HEK293 (cell line): ENCODE results near the gene CHD2.
"Not testable (repeated sequence)": the region's sequence is repeated elsewhere in the genome, so short reads cannot be mapped to it uniquely, and the experiment has no call there.

ENCODE experiments used
- CTCF ChIA-PET: fragments of 350-600 bp; formaldehyde crosslinking; extraction: SDS; loops from one replicate; lab custom pipeline; 2021; ENCODE audit warnings: antibody characterized with exemption; lab: Yijun Ruan, JAX
- POLR2A ChIA-PET: fragments of 300-600 bp; formaldehyde crosslinking; extraction: SDS; loops from one replicate; lab custom pipeline; 2020; ENCODE audit warnings: antibody characterized with exemption, inconsistent platforms; lab: Yijun Ruan, JAX
- H3K27ac ChIP-seq: fragments of 200-500 bp; sonication (Bioruptor generic); 2 replicates; pipeline ENCODE4 v1.5.1; 2014; ENCODE audit warnings: low read depth, low read length, control low read depth, inconsistent platforms; ENCODE audit errors: extremely low read depth
- H3K36me3 ChIP-seq, 2 experiments: fragments of 200-500 bp in 1 of 2; sonication (Bioruptor generic) in 1 of 2; 1 replicate in 1 of 2; 2 replicates in 1 of 2; pipeline ENCODE4 v1.5.1; 2014 to 2017; ENCODE audit warnings: inconsistent platforms in 2 of 2, low read length in 2 of 2; ENCODE audit not compliant: control insufficient read depth in 2 of 2, insufficient read depth in 1 of 2
- H3K4me1 ChIP-seq: fragments of 200-500 bp; sonication (Bioruptor generic); 2 replicates; pipeline ENCODE4 v1.5.1; 2014; ENCODE audit warnings: mild to moderate bottlenecking, low read length, inconsistent platforms; ENCODE audit not compliant: control insufficient read depth, insufficient read depth
- H3K4me3 ChIP-seq: 2 replicates; pipeline ENCODE4 v1.5.1; 2011; ENCODE audit warnings: low read depth, mild to moderate bottlenecking, control low read depth, low read length, moderate library complexity
- H3K9me3 ChIP-seq: fragments of 200-500 bp; sonication (Bioruptor generic); 2 replicates; pipeline ENCODE4 v1.5.1; 2014; ENCODE audit warnings: low read depth, low read length, inconsistent platforms; ENCODE audit not compliant: control insufficient read depth, insufficient read depth
- BCL11B ChIP-seq: fragments of 450-650 bp; formaldehyde crosslinking; IDR thresholded peaks from 2 replicates; pipeline ENCODE4 v1.5.1; 2016; ENCODE audit warnings: low read depth, missing biosample characterization, missing genetic modification characterization
- KLF17 ChIP-seq: fragments of 450-650 bp; formaldehyde crosslinking; IDR thresholded peaks from 2 replicates; pipeline ENCODE4 v1.5.1; 2016; ENCODE audit warnings: missing biosample characterization, missing genetic modification characterization
- MZF1 ChIP-seq: fragments of 450-650 bp; formaldehyde crosslinking; IDR thresholded peaks from 2 replicates; pipeline ENCODE4 v1.5.1; 2017; ENCODE audit warnings: missing biosample characterization, missing genetic modification characterization, borderline replicate concordance
- PBX3 ChIP-seq: sonication (generic); formaldehyde crosslinking; IDR thresholded peaks from 2 replicates; pipeline ENCODE4 v1.8.1; 2022; ENCODE audit warnings: mild to moderate bottlenecking, moderate library complexity, missing genetic modification reagents
- RBAK ChIP-seq: fragments of 450-650 bp; formaldehyde crosslinking; IDR thresholded peaks from 2 replicates; pipeline ENCODE4 v1.5.1; 2016; ENCODE audit warnings: missing biosample characterization, missing genetic modification characterization
- ZNF112 ChIP-seq: fragments of 450-650 bp; formaldehyde crosslinking; IDR thresholded peaks from 2 replicates; pipeline ENCODE4 v1.5.0; 2017; ENCODE audit warnings: missing biosample characterization, missing genetic modification characterization
- ZNF223 ChIP-seq: fragments of 450-650 bp; formaldehyde crosslinking; IDR thresholded peaks from 2 replicates; pipeline ENCODE4 v1.5.1; 2016; ENCODE audit warnings: missing biosample characterization, missing genetic modification characterization
- ZNF23 ChIP-seq: fragments of 450-650 bp; formaldehyde crosslinking; IDR thresholded peaks from 2 replicates; pipeline ENCODE4 v1.5.1; 2016; ENCODE audit warnings: missing biosample characterization, missing genetic modification characterization, borderline replicate concordance
- ZNF24 ChIP-seq: fragments of 450-650 bp; formaldehyde crosslinking; IDR thresholded peaks from 2 replicates; pipeline ENCODE4 v1.5.1; 2016; ENCODE audit warnings: missing biosample characterization, missing genetic modification characterization
- ZNF280D ChIP-seq: fragments of 450-650 bp; formaldehyde crosslinking; IDR thresholded peaks from 2 replicates; pipeline ENCODE4 v1.5.1; 2016; ENCODE audit warnings: missing biosample characterization, missing genetic modification characterization
- ZNF341 ChIP-seq: fragments of 450-650 bp; formaldehyde crosslinking; IDR thresholded peaks from 2 replicates; pipeline ENCODE4; 2016; ENCODE audit warnings: low read depth, missing biosample characterization, missing genetic modification characterization
- ZNF391 ChIP-seq: fragments of 450-650 bp; formaldehyde crosslinking; IDR thresholded peaks from 2 replicates; pipeline ENCODE4 v1.5.1; 2016; ENCODE audit warnings: low read depth, missing biosample characterization, missing genetic modification characterization, borderline replicate concordance
- ZNF433 ChIP-seq: fragments of 450-650 bp; formaldehyde crosslinking; IDR thresholded peaks from 2 replicates; pipeline ENCODE4 v1.5.1; 2016; ENCODE audit warnings: missing biosample characterization, missing genetic modification characterization, low read depth
- ZNF521 ChIP-seq: fragments of 450-650 bp; formaldehyde crosslinking; IDR thresholded peaks from 2 replicates; pipeline ENCODE4 v1.5.1; 2017; ENCODE audit warnings: missing biosample characterization, mild to moderate bottlenecking, missing genetic modification characterization
- ZNF560 ChIP-seq: fragments of 450-650 bp; formaldehyde crosslinking; IDR thresholded peaks from 2 replicates; pipeline ENCODE4 v1.5.1; 2017; ENCODE audit warnings: missing biosample characterization, missing genetic modification characterization, borderline replicate concordance
- ZNF585B ChIP-seq: fragments of 450-650 bp; formaldehyde crosslinking; IDR thresholded peaks from 2 replicates; pipeline ENCODE4 v1.5.1; 2016; ENCODE audit warnings: missing biosample characterization, missing genetic modification characterization
- ZNF624 ChIP-seq: fragments of 450-650 bp; formaldehyde crosslinking; IDR thresholded peaks from 2 replicates; pipeline ENCODE4 v1.5.1; 2017; ENCODE audit warnings: missing biosample characterization, missing genetic modification characterization
- ZNF654 ChIP-seq: fragments of 450-650 bp; formaldehyde crosslinking; IDR thresholded peaks from 2 replicates; pipeline ENCODE4 v1.5.1; 2016; ENCODE audit warnings: low read depth, missing biosample characterization, missing genetic modification characterization
- ZNF664 ChIP-seq: fragments of 450-650 bp; formaldehyde crosslinking; IDR thresholded peaks from 2 replicates; pipeline ENCODE4 v1.5.1; 2016; ENCODE audit warnings: missing biosample characterization, missing genetic modification characterization

CHD2 gene

GRCh38 chr15:93060336-93061248 lies 160.5 kb downstream of the CHD2 start:
- Histone ChIP-seq H3K27ac (no peak overlapping the region), H3K9me3 (no peaks in the 10 kb centered on the region), H3K4me3 (no peak overlapping the region), H3K4me1 (peaks cover 9% of the 10 kb centered on the region), H3K36me3 (peaks cover 6 to 15% of the 10 kb centered on the region in 2 experiments; a peak in 2 of 3 replicates)
- no peak for TF ChIP-seq ZNF23 (tag by site-specific recombination)
- TF ChIP-seq ZNF223 (tag by site-specific recombination): no peak
- no peak for TF ChIP-seq ZNF391
- TF ChIP-seq KLF17: no peak
- no peak for TF ChIP-seq ZNF585B (tag by site-specific recombination)
- POLR2A ChIA-PET: interaction anchor here (0.8 kb wide), 1 partner anchor 9 kb away, joined by 3 read pairs; no protein-coding TSS in a partner anchor
- CTCF ChIA-PET: interaction anchor here (0.6 to 2.3 kb wide), 7 partner anchors 15 to 1059 kb away, joined by 3 to 10 read pairs (median 3); no protein-coding TSS in a partner anchor

- H3K27ac ChIP-seq, H3K4me3 ChIP-seq, H3K9me3 ChIP-seq, POLR2A ChIA-PET, CTCF ChIA-PET: not testable (repeated sequence)
- Histone ChIP-seq H3K36me3 (peaks cover 6 to 22% of the 10 kb centered on the region in 2 experiments; a peak in 2 of 3 replicates), H3K4me1 (peaks cover 20% of the 10 kb centered on the region)
Measured at GRCh38 chr15:93062628-93063261, 162.6 kb downstream of the CHD2 start.

- Histone ChIP-seq H3K36me3 (peaks cover 6 to 22% of the 10 kb centered on the region in 2 experiments; a peak in 2 of 3 replicates), H3K4me3 (no peak overlapping the region), H3K27ac (no peak overlapping the region), H3K9me3 (no peaks in the 10 kb centered on the region), H3K4me1 (peaks cover 25% of the 10 kb centered on the region)
- CTCF ChIA-PET: interaction anchor here (0.7 to 2.6 kb wide), 3 partner anchors 25 to 1057 kb away, joined by 3 to 11 read pairs (median 5); no protein-coding TSS in a partner anchor
- POLR2A ChIA-PET: no interaction called here
- TF ChIP-seq BCL11B (tag by site-specific recombination): no peak
- TF ChIP-seq RBAK: no peak
- no peak for TF ChIP-seq ZNF280D (tag by site-specific recombination)
- TF ChIP-seq ZNF624 (tag by site-specific recombination): no peak
- no peak for TF ChIP-seq MZF1 (tag by site-specific recombination)
- TF ChIP-seq ZNF112: no peak
- TF ChIP-seq ZNF521: no peak
- no peak for TF ChIP-seq PBX3
- no peak for TF ChIP-seq ZNF560
- TF ChIP-seq ZNF433 (tag by site-specific recombination): no peak
- TF ChIP-seq ZNF664 (tag by site-specific recombination): no peak
- TF ChIP-seq ZNF341 (tag by site-specific recombination): no peak
- TF ChIP-seq ZNF24 (tag by site-specific recombination): no peak
- no peak for TF ChIP-seq ZNF654 (tag by site-specific recombination)
- TF ChIP-seq, all 188 proteins: peak for 0
Measured at GRCh38 chr15:93063262-93063671, 163.1 kb downstream of the CHD2 start.
